ENCODE measurements around the gene ZNF311.
A peak's percentile ranks its signal among the peaks of the same experiment; 100 is the strongest.

The ZNF311 gene

DNA sequence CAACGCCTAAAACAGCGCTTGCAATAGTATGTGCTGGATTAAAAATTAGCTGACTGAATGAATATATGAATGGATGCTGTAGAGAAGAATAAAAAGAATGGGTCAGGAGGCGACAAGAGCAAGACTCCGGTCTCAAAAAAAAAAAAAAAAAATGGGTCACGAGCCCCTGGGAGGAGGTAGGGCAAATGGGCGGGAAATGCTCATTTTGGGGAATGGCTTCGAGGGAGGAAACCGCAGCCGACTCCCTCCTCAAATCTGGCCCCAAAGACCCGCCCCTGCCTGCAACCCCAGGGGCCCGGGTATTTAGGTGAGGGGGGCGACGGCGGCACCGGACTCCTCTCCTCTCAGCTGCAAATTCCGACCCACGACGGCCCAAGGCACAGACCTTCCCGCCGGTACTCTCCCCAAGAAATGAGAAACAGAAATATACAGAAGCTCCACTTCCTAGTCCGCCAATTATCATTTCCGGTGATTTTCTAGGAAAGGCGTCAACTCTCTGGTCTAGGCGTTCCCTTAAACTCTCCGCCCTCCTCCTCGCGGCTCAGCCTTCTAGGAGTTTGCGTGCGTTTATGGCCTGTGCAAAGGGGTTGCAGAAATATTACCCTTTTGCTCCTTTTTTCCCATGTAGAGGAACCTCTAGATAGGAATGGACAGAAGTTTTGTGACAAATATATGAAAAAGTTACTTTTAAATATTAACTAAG is at the start of gene ZNF311:
TSS of gene ZNF311 (minus strand) at position 133 of the 703 bp plus-strand sequence. CDS start 1,361 bp downstream, outside the sequence.
- no peak for DNase-seq (ENCODE audit: low read depth in 2 of 2)

DNA sequence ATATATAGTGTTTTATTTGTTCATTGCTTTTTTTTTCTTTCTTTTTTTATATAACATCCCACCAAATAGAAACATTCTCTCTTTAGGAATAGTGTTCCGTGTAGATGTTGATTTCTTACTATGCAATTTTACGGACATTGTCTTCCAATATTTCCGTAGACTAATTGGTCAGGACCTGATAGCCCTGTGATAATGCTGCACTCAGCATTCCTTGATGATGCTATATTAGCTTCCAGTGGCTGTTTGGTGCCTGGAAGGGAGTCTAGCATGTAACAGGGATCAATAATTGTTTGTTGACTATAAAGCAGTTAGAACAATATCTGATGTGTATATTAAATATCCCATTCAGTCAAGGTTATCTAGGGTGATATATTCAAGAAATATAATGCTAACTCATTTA is 46.6 kb upstream of the ZNF311 start:
- no peak for DNase-seq (ENCODE audit: low read depth in 2 of 2)

DNA sequence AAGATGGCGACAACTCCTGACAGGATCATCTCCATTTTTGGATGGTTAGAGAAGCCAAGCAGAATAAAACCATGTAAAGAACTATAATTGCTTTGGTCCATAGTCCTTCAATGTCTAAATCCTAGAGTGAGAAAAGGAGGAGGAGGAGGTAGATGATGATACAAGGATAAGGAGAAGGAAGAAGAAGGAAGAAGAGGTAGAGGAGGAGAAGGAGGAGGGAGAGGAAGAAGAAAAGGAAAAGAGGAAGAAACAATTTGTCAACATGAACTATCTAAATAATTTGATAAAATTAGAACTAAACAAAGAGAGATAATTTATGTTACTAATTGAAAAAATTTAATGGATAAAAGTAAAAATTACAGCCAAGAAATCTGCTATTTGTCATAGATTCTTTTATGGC is 40.0 kb upstream of the ZNF311 start, which contains the start of gene OR2W1:
TSS of gene OR2W1 (minus strand) at position 101 of the 400 bp plus-strand sequence. CDS start at position 101, 0 bp downstream.
- DNase-seq (ENCODE audit: low read depth in 2 of 2), result no peak

DNA sequence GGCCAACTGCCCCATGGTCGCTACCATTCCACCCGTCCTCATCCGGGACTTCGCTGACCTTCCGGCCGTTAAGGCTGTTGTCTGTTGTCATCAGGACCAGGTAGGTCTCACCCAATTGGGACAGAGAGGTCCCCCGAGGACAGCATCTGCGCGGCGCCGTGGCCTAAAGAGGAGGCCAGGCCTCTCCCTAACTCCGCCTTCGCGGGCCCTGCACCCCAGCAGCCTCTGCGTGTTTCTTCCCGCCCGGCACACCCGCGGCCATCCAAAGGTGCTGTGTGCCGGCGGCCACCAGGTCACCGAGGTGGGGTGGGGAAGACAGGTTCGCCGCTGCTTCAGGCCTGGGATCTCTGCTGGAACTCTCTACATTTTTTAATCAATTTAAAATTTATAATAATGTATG is 30.8 kb upstream of the ZNF311 start:
- no peak for DNase-seq (ENCODE audit: low read depth in 2 of 2)

DNA sequence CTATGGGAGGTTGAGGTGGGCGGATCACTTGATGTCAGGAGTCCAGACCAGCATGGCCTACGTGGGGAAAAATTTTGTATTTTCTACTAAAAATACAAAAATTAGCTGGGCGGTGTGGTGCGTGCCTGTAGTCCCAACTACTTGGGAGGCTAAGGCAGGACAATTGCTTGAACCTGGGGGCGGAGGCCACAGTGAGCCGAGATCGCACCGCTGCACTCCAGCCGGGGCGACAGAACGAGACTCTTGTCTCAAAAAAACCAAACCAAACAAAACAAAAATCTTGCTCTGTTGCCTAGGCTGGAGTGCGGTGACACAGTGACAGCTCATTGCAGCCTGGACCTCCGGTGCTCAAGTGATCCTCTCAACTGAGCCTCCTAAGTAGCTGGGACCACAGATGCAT is 23.7 kb upstream of the ZNF311 start:
- no peak for DNase-seq (ENCODE audit: low read depth in 2 of 2)

DNA sequence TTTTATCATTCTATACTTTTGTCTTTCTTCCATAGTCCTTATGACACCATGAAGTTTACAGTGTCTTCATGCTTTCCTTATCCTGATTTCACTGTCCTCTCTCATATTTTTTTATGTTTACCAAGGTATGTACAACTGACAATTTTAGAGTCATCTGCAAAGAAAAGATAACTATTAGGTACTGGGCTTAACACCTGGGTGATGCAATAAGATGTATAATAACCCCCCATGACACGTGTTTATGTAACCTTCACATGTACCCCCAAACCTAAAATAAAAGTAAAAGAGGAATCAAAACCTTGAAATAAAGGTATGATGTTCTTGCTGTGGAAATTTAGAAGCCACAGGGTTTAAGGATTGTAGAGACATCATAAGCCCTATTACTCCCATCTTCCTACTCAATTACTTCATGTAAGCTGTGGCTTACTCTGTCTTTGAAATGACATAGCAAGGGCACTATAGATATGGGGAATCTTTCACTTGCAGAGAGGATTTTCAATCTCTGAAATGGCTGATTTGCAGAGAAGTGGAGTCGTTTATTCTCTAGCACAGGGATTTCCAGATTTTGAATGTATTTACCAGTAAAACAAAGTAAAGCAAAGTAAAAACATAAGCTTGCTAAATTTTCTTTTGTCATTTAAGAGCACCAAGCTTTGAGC is 20.9 kb upstream of the ZNF311 start:
- DNase-seq (ENCODE audit: low read depth in 2 of 2), result no peak

DNA sequence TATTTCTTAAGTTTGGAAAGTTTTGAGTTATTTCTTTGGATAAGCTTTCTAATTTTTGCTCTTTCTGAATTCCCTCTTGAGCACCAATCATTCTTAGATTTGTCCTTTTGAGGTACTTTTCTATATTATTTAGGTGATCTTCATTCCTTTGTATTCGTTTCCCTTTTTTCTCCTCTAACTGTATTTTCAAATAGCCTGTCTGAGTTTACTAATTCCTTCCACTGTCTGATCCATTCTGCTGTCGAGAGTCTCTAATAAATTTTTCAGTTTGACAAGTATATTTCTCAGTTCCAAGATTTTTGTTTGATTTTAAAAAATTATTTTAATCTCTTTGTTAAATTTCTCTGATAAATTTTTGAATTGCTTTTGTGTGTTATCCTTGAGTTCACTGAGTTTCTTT is 16.3 kb upstream of the ZNF311 start:
- DNase-seq (ENCODE audit: low read depth in 2 of 2), result no peak

DNA sequence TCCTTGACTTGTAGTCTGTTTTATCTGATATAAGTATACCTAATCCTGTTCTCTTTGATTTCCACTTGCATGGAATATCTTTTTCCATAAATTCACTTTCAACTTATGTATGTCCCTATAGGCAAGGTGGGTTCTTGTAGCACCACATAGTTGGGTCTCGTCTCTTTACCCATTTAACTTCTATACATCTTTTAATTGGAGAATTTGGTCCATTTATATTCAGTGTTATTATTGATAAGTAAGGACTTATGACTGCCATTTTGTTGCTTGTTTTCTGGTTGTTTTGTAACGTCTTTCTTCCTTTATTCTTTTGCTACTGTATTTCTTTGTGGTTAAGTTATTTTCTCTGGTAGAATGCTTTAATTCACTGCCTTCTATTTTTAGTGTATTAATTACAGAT is 14.5 kb upstream of the ZNF311 start:
- DNase-seq (ENCODE audit: low read depth in 2 of 2), result no peak

DNA sequence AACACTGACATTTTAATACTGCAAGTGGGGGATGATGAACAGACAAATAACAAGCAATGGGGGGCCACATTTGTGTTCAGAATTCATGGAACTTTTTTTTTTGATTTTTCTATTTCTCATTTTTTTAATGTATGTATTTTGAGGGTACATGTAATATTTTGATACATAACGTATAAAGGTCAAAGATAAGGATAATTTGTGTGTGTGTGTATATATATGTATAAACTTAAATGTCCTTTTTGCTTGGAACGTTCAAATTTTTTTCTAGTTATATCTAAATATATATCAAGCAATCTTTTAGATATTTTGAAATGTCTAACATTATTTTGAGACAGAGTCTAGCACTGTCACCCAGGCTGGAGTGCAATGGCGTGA is 12.3 kb upstream of the ZNF311 start:
- no peak for DNase-seq (ENCODE audit: low read depth in 2 of 2)

DNA sequence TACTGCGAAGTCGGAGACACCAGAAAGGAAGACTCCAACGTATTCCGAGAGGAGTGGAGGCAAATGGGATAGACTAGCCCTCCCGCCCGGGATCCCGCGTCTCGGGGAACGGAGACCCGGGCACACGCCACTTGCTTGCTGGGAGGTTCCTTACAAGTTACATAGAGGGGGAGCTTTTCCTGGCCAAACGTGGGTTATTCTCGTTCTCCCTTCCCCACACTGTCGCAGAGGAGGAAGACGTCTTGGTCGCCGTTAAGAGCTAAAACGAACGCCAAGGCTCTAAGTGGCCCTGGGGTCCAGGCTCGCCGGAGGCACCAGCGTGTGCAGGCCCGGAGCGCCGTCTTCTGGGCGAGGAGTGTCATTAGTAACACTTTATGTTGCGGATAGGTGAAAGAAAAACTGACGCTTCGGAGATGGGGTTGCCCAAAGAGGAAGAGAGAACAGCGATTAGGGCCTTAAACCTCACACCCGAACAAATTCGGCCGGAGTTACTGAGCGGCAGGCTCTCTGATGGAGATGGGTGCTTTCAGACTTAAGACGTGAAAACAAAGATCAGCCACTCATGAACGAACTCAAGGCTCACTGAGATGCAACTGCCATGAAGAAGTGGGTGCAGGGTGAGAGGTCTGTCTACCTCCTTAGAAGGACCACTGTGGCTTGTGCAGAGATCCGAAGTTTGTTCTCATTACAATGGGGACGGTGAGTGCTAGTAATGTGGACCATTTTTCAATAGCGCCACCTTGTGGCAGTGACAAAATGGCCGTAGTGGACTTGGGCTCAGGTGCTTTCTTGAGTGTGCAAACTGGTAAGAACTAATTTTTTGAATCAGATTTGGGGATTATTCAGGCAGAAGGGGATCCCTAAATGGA is 11.7 kb upstream of the ZNF311 start:
- peak; percentile 68 to 71 for DNase-seq (ENCODE audit: low read depth in 2 of 2)

DNA sequence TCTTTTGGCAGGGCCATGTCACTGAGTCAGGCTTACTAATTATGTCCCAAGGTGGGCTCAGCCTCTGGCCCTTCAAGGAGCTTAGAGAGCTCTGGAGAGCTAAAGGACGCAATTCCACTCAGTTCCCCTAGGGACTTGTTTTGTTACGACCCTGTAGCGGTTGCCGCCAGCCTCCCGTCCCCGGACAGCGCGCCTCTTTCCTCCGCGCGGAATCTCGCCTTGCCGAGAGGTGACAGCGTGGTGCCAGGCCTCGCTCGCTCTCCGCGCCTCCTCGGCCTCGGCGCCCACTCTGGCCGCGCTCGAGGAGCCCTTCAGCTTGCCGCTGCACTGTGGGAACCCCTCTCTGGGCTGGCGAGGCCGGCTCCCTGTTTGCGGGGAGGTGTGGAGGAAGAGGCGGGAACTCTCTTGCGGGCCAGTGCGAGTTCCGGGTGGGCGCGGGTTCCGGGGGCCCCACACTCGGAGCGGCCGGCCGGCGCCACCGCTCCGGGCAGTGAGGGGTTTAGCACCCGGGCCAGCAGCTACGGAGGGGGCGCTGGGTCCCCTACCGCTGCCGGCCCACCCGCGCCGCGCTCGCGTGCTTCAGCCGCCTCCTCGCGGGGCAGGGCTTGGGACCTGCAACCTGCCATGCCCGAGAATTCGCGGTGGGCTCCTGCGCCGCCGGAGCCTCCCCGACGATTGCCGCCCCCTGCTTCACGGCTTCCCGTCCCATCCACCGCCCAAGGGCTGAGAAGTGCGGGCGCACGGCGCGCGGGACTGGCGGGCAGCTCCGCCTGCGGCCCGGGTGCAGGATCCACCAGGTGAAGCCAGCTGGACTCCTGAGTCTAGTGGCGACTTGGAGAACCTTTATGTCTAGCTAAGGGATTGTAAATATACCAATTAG is 9.9 kb upstream of the ZNF311 start:
- DNase-seq (ENCODE audit: low read depth in 2 of 2), result no peak

DNA sequence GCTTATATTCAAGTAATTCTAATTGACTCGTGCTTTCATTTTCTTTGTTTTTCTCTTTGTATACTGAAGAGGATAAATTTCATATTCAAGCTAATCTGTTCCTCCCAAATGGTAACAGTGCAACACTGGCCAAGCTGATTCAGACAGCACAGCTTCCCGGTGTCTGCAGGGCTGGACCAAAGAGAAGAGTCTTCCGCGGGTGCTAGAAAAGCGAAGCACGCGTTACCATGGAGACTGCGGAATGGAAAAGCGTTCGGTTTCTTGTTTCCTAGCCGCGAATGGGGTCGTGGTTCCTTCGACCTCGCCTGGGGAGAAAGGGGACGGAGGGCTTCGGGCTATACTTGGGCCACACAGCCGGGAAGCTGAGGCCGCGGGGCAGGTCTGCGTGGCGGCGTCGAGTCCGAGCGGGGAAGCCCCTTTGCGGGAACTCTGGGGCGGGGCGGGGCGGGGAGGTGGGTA is 6.2 kb upstream of the ZNF311 start:
- DNase-seq (ENCODE audit: low read depth in 2 of 2), result no peak

DNA sequence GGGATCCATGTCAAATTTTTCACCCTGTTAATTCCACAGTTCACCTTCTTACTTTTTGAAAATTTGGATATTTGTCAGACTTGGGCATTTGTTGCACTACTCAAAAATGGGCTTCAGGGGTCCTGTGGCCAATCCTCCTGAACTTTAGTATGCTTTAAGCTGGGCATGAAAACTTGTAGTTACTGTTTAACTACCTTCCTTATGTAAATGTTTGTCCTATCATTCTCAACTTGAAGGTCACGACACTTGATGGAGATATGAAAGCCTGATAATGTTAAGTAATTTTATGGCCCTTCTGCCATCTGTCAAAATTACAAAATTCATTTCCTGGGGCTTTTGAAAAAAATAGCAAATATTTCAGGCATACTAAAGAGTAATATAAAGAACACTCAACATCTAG is 4.2 kb upstream of the ZNF311 start:
- no peak for DNase-seq (ENCODE audit: low read depth in 2 of 2)

DNA sequence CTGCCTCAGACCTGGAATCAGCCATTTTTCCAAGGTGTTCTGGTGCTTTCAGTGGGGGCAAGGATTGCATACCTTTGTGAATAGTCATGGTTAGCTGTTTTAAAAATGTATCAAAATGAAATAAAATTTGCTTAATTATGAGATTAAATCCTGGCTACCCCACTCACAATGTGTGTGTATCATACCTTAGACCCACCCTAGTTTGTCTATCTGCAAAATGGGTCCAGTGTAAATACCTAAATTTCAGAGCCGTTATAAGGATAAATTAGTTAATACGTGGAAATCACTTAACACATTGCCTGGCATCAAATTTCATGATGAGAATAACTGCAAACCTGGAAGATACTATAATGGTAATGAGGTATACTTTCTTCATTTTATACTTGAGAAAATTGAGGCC is 3.0 kb upstream of the ZNF311 start:
- no peak for DNase-seq (ENCODE audit: low read depth in 2 of 2)

DNA sequence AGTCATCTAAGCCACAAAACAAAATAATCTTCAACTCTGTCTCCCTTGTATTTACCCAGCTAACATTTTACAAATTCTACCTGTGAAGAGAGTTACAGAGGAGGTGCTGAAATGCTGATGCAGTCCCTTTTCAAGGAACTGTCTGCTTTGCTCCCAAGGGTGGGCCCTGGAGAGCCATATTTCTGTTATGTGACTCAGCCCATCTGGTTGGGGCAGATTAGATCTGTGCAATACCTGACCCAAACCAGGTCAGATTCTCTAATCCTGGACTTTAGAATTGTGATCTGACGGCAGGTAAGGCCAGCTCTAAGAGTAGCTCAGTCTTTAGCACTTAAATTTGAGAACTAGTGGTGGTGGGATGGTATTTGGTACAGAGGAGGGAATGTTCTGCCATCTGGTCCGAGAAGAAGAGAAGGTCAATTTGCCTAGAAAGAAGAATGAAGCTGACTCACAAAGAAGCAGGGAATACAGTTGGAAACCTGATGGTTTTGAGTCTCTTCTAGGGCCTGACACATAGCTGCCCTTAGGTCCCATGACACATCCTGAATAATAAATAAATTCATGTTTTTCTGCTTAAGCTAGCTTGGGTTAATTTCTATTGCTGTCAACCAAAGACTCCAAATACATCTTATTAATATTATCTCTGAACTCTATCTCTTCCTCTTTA is 8.1 kb downstream of the ZNF311 start:
- DNase-seq (ENCODE audit: low read depth in 2 of 2), result no peak

DNA sequence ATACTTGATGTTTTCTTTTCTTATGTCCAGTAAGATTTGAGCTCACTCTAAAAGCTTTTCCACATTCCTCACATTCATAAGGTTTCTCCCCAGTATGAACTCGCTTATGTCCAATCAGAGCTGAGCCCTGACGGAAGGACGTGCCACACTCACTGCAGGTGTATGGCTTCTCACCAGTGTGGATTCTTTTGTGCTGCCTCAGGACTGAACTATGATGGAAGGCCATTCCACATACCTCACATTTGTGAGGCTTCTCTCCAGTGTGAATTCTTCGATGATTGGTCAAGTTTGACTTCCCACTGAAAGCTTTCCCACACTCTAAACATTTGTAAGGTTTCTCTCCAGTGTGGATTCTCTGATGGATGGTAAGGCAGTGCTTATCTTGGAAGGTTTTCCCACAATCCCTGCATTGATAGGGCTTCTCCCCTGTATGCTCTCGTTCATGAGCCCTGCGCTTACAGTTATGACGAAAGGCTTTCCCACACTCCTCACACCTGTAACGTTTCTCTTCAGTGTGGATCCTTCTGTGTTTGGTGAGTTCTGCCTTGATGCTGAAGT is 9.9 kb downstream of the ZNF311 start:
- no peak for DNase-seq (ENCODE audit: low read depth in 2 of 2)

DNA sequence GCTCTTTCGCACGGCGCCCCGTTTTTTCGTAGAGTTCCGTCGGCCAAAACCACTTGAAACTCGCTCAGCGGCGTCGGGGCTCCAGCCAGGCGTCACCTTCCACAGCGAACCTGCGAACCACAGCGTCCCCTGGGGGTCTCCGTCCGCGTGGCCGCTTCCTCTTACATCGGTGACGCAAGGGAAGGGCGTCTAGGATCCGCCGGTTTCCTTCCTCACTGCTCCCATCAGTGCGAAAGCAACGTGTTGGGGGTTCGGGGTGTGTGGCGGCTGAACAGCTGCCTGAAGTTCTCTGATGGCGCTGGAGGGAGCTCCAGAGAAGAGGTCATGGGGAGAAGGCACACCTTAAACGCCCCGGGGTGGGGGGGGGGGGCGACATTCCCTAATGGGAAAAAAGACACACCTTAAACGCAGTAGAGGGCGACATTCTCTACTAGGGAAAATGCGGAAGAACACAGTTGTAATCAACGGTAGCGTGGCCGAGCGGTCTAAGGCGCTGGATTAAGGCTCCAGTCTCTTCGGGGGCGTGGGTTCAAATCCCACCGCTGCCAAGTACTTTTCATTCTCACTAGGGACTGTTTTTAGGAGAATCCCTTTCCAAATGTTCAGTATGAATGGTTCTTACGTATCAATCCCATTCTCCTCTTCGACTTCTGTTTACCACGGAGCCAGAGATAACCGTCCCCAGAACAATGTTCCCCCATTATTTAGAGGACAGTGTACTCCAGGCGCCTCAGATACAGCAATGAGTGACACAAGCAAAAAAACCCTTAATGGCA is 16.4 kb downstream of the ZNF311 start:
- peak; percentile 26 to 60 for DNase-seq (ENCODE audit: low read depth in 2 of 2)

DNA sequence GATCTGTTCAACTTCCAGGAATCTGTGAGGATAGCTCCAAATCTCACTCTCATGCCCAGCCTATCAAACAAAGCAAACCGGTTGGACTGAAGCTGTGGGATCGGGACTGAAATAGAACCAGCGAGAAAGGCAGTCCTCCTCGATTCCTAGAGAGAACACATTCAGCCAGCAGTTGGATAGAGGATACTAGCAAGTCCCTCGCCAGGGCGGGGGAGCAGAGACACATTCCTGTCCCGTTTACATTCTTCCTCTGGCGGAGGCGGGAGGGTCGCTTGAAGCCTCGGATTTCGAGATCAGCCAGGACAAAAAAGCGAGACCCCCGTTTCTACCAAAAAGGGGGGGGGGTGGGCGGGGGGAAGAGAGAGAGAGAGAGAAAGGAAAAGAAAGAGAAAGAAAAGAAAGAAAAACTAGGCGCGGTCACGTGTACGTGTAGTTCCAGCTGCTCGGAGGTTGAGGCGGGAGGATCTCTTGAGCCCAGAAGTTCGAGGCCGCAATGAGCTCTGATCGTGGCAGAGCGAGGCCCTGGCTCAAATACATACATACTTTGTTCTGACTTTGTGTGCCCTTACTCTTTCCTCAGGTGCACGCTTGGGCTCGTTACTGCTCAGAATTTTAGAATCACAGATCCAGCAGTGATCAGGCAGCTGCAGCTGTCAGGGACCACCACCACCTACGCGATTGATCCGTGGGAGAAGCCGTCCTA is 19.5 kb downstream of the ZNF311 start:
- no peak for DNase-seq (ENCODE audit: low read depth in 2 of 2)

DNA sequence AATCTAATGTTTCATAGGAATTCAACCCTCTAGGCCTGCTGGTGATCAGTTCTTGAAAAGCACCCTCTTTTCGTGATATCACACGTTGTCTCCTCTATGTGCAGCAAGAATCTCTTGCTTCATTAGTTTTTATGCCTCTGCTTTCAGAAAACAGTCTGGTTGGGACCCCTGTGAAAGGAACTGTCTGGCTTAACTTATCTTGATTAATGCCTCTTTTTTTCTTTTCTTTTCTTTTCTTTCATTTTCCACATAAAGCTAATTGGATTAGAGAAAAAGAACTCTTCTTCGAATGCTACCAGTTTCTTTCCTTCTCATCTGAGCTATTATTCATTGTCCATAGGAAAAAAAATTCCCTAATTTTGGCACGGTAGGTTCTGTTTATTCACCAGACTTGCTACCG is 21.3 kb downstream of the ZNF311 start:
- DNase-seq (ENCODE audit: low read depth in 2 of 2), result no peak

Data from stimulated activated CD4-positive, alpha-beta T cell treated with anti-CD3 and anti-CD28 coated beads, Interleukin-1b, Interleukin-23, amount 100 ng/mL, for 1 hour (primary cell).